Inferior parietal cortex (tissue), 1 donor: ENCODE data around the gene INSC.
"Not testable (repeated sequence)": the region's sequence is repeated elsewhere in the genome, so short reads cannot be mapped to it uniquely, and the experiment has no call there.

Experiments used
- DNase-seq: peaks from one replicate; pipeline ENCODE4 v3.0.0-alpha.2; 2016; ENCODE audit errors: extremely low spot score

INSC gene, protein sequence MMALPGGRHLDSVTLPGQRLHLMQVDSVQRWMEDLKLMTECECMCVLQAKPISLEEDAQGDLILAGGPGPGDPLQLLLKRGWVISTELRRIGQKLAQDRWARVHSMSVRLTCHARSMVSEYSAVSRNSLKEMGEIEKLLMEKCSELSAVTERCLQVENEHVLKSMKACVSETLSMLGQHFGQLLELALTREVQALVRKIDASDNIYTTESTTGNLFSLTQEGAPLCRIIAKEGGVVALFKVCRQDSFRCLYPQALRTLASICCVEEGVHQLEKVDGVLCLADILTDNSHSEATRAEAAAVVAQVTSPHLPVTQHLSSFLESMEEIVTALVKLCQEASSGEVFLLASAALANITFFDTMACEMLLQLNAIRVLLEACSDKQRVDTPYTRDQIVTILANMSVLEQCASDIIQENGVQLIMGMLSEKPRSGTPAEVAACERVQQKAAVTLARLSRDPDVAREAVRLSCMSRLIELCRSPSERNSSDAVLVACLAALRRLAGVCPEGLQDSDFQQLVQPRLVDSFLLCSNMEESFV

DNA sequence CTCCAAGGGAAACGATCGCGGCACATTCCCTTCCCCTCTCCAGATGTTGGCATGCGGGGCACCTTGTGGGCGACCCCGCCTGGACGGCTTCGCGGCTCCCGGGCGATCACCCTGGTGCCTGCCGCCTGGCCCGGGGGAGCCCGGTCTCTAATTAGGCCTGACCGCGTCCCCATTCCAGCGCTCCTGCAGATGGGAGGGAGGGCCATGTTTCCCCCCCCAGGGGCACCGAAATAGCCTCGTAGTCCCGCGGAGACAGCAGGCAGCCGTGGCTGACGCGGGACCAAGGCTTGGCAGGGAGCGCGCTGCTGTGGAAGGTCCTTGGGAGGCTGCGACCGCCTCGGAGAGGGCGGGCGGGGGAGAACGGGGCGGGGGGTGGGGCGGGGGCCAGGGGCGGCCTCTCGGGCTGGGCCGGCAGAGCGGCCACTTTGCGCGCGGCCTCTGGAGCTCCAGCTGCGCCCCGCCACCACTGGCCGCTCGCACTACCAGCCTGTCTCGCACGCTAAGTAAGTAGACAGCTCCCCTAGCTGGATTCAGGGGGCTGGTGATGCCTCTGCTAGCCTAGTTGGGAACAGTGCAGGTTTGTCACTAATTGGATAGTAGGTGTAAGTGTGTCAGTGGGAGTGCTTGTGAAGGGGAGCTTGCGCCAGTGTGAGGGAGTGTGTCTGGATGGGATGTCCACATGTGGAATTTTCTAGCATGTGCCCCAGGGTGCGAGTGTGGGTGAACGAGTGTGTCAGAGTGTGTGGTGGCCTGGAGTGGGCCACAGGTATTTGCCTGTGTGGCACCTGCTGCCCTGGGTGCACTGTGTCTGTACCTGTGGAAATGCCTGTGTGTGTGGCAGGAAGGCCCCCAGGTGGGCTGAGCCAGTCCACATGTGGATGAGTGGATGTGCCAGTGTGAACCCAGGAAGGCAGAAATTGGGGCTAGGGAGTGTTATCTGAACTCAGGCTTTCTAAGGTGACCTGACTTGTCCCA lies at the start of gene INSC:
TSS of gene INSC (plus strand) at position 423 of the 975 bp plus-strand sequence. CDS start 34,252 bp downstream, outside the sequence.
- DNase-seq, result no peak

DNA sequence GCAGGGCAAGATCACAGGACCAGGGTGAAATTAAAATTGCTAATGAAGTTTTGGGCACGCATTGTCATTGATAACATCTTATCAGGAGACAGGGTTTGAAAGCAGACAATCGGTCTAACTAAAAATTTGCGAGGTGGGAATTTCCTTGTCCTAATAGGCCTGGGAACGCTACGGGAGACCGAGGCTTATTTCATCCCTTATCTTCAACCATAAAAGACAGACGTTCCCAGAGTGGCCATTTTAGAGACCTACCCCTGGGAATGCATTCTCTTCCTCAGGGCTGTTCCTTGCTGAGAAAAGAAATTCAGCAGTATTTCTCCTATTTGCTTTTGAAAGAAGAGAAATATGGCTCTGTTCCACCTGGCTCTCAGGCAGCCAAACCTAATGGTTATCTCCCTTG lies 45.0 kb upstream of the INSC start:
- DNase-seq, result not testable (repeated sequence)

DNA sequence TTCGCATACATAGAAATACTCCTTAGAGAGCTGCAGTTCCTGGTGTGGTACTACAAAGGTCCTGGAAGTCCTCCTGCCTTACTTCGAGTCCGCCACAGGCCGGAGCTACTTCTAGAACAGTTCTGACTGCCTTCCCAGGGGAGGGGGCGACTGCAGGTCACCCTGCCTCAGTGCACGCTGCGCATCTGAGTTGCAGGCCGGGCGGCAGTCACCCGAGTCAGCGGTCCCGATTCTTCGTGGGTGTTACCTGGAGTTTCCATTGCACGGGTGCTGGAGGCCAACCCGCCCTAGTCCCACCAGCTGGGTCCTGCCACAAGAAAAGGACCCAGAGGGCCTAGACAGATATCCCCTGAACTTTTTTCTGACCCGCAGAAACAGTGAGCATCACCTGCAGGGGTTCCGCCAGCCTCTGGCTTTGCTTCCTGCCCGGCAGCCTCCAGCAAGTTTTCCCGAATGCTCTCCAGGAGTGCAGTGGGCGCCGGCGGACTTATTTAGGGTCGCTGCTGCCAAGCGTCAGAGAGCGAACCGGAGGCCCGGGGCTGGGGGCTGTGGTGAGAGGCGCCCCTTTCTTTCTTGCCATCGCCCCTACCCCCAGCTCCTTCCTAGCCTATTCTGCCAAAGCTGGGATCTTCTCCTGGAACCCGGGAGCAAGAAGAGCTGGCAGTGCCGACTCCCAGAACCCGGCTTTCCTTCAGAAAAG lies 43.0 kb upstream of the INSC start:
- DNase-seq, result no peak

DNA sequence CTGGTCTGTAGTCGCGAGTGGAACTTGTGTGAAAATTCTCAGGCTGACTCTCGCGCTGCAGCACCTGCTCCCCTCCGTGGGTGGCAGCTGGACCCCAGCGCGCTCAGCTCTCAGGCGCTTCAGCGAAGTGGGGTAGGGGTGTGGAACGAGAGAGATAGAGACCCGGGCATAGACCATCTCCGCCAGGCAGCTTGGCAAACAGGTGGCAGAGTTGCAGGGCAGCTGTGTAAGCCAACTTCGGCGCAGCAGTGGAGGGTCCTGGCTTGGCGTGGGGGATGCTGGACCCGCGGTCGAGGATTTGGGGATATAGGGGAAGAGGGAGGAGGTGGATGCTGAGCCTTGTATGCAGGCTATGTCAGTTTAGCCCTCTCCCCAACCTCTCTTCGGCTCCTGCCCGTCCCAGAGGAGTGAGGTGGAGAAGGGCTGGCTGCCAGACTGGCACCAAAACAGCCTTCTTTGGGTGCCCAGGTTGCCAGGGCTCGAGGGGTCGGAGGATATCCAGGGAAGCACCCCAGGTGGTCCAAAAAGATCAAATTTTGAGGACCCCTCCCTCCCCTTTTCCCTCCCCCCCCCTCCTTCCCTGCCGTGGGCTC lies 42.1 kb upstream of the INSC start:
- no peak for DNase-seq

DNA sequence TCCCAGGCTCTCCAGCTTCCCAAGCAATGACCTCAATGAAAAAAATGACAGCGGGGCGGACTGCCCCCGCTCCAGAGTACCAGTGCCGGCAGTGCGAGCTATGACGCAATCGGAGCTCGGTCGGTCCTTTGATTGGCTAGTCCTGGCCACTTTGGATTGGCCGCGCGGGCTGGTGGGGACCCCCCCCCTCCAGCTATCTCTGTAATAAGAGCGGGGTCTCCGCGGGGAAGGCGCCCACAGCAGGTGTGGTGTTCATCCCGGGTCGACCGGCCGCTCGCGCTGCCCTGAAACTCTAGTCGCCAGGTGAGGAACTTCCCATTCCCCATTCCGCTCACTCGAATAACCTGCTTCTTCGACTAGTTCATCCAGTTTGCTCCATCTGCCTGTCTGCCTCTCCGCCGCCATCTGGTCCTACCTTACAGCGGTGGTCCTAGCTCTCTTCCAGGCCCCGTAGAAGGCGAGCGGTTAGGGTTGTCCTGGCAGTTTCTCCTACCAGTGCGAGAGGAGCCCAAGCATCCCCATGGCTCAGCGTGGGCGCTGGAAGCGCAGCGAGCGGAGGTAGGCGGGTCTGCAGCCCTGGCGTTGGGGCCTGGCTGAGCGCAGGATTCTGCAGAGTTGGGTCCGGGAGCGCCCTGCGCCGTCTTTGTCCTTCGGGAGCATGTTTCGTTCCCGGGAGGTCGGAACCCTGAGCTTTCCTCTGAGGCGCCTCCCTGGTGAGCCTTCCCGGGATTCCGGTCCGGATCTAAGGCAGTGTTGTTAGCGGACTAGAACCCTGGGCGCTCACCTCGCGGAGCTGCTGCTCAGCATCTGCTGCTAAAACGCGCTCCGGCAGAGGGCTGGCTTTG lies 41.1 kb upstream of the INSC start, which contains the start of gene CALCB:
TSS of gene CALCB (plus strand) at position 233 of the 845 bp plus-strand sequence. CDS start 1,126 bp downstream, outside the sequence.
- DNase-seq, result peak; percentile 5

DNA sequence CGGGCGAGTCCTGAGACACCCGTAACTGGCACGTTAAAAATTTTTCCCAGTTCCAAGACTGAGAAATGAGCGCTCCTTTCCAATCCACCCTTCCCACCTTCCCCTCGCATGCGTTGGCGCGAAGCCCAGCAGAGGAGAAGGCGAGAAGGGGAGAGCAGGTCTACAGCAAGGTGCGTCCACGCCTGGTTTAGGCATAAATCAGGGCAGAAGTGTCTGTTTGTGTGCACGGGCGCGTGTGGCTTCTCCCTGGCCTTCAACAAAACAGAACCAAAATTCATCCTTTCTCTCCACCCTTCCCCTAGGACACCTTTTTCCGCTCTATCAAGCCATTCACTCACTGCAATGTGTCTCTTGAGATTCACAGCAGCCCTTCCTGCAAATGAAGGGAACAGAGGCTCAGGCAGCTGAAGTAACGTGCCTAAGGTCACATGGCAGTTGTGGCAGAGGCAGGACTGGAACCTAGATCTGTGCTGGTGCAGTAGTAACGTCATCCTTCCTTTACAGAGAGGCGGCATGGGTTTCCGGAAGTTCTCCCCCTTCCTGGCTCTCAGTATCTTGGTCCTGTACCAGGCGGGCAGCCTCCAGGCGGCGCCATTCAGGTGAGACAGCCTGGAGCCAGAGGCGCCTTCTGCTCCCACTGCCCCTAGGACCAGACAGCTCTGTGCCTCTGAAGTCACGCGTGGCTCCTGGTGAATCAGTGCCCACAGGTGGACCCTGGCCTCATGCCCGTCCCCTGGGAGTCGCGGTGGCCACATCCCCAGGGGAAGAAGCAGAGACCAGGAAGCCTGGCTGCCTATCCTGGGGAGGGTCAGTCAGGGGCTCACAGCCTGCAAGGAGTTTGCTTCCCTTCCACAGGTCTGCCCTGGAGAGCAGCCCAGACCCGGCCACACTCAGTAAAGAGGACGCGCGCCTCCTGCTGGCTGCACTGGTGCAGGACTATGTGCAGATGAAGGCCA lies 40.2 kb upstream of the INSC start:
- peak; percentile 61 for DNase-seq

DNA sequence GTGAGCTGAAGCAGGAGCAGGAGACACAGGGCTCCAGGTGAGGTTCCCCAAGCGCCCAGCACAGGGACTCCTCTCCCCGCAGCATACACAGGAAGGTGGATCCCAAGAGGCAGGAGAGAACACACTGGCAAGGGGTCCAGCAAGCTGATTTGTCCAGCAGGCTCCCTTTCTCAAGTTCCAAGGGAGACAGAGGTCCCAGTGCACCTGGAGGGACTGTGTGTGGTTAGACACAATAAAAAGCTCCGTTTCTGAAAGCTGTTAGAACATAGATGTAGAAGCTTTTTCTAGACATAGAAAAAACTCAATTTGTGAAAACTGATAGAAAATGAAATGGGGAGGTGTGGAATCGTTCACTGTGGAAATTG lies 39.6 kb upstream of the INSC start:
- no peak for DNase-seq

DNA sequence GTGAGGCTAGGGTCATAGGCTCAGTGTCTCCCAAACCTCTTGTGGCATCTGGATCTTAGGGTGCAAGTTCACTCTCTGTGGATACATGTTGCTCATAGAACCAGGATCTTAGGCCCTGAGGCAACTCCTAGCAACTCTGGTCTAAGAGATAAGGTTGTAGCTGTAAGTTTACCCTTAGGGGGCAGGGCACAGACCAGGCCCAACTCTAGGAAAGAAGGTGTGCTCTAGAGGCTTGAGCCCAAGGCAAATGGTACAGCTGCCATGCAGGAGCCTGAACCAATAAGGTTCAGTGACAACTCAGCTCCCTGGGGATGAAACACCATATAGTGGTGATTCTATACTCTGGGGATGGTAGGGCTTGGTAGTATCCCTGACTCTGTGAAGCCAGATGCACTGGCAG lies 23.5 kb upstream of the INSC start:
- DNase-seq, result no peak

DNA sequence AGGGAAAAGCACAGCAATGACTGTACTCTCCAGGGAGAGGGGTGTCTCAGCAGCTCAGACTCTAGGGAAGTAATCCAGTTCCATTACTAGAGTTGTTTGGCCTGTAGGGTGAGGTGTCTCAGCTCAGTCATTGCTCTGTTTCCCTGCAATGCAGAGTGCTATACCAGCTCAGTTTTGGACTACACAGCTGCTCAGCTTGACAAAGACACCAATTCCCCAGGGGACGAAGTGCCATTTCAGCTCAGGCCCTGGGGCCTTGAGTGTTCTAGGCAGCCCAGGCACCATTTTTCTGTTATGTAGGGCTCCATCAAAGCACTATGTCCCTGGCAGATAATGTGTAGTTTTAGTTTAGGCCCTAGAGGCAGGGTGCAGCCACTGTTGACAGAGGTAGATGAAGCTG lies 23.1 kb upstream of the INSC start:
- DNase-seq, result no peak

DNA sequence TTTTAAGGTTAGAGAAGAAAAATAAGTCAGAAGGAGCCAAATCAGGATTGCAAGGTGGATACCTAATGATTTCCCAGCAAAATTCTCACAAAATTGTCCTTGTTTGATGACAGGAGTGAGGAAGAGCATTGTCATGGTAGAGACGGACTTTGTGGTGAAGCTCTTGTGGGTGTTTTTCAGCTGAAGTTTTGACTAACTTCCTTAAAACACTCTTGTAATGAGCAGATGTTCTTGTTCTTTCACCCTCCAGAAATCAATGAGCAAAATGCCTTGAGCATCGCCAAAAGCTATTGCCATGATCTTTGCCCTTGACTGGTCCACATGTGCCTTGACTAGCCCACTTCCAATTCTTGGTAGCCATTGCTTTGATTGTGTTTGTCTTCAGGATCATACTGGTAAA lies 21.3 kb upstream of the INSC start:
- no peak for DNase-seq

DNA sequence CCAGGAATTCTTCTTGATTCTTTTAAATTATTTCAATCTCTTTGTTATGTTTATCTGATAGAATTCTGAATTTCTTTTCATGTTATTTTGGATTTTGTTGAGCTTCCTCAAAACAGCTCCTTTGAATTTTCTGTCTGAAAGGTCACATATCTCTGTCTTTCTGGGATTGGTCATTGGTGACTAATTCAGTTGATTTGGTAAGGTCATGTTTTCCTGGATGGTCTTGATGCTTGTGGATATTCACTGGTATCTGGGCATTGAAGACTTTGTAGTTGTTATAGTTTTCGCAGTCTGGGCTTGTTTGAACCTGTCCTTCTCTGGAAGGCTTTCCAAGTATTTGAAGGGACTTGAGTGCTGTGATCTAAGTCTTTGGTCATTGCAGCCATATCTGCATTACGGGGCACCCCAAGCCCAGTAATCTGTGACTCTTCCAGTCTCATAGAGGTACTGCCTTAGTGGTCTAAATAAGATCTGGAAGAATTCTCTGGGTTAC lies 18.9 kb upstream of the INSC start:
- no peak for DNase-seq

DNA sequence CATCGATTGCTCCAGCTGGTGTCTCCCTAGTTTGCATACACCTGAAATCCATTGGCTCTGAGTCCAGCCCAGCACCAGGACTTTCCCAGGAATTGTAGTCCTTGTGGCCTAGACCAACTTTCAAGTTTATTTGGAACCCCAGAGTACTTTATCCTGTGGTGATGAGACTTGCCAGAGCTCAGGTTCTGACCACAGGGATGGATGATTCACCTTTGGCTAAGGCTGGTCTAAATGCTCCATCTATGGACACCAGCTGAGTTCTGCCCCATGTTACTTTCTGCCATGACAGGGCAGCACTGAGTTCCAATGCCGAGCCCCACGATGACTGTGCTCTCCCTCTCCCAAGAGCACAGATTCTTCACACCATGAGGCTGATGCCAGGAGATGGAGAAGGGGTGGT lies 17.3 kb upstream of the INSC start:
- DNase-seq, result no peak

DNA sequence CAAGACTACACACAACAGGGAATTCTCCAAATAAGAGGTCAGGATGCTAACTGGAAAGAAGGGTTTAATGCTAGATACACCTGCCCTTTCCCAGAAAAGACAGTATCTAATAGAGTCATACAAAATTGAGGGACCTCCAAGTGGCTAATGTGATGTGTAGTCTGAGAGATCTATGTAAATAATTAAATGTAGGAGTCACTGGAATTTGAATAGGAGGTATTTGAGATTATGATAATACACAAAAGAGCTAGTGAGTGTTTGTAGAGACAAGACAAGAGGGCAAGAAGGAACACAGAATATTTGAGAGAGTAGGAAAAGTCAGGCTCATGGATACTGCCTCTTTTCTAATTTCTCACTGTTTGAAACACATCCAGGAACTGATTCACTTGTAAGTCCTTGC lies 15.5 kb upstream of the INSC start:
- DNase-seq, result no peak

DNA sequence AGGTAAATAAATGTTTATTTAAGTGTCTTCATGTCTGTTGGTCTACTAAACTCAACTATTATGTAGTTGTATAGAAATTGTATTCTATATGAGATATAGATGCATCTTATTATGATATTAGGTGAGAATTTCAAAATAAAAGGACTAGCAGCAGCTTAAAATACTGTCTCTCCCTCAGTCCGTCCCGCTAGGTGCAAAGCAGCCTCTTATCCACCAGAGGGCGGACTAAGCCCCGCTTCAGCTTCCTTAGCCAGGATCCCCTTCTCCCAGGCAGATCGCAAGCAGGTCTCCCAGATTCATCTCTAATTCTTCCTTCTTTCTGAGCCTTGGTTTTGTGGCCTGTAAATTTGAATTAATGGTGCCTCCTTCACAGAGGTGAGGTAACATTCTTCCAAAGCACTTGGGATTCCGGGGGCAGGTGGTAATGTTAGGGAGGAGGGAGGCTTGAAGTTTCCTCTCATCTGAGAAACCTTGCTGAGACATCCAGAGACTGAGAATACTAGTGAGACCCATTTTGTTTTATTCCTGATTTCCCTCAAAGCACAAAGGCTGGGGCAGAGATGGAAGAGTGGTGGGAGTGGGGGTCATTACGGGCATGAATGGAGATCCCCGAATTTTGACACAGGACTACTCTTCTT lies 13.5 kb upstream of the INSC start:
- DNase-seq, result peak; percentile 81

DNA sequence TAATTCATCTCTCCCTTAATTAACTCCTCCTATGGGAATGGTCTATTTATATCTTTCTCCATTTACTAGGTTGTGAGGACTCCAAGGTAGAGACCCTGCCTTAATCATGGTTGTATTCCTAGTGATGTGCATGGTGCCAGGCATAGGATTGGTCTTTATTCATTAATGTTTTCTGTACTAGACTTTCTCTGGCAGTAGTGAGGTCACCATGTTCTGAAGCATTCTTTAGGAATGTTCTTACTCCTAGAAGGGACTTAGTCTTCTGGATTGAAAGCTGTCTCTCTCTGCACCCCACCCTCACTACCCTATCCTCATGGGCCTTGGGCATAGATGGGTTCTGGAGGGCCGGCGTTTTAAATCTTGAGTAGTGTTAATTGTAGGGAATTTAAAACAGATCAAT lies 10.6 kb upstream of the INSC start:
- no peak for DNase-seq

DNA sequence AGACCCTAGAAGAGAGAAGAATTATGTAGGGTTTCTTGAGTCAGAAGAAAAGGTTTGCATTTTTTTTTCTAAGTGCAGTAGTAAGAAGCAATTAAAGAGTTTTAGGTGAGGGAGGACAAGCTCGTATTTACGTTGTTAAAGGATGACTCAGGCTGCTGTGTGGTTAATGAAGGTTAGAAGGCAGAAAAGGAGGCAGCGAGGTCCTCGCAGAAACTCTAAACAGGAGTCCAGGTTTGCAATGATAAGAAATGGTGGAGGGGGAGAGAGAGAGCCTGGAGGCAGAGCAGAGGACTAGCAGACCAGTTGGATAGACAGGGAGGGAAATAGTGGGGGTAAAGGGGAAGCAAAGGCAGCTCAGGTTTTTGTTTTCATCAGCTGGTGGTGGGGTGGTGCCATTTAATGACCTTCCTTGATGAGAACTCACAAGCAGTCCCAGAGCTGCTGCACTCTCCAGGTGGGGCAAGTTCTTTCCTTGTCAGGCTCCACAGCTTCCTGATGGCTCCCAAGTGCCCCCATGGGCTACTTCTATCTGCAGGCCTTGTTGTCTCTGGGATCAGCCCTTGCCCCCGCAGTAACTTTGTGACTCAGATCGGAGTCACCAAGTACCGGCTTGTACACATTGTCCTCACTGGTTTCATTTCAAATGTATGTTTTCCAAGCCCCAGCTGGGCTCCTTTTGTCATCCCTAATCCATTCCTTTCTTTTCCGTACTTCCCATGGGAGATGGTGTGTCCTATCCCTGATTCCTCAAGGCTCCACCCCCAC lies 8.3 kb upstream of the INSC start:
- no peak for DNase-seq

DNA sequence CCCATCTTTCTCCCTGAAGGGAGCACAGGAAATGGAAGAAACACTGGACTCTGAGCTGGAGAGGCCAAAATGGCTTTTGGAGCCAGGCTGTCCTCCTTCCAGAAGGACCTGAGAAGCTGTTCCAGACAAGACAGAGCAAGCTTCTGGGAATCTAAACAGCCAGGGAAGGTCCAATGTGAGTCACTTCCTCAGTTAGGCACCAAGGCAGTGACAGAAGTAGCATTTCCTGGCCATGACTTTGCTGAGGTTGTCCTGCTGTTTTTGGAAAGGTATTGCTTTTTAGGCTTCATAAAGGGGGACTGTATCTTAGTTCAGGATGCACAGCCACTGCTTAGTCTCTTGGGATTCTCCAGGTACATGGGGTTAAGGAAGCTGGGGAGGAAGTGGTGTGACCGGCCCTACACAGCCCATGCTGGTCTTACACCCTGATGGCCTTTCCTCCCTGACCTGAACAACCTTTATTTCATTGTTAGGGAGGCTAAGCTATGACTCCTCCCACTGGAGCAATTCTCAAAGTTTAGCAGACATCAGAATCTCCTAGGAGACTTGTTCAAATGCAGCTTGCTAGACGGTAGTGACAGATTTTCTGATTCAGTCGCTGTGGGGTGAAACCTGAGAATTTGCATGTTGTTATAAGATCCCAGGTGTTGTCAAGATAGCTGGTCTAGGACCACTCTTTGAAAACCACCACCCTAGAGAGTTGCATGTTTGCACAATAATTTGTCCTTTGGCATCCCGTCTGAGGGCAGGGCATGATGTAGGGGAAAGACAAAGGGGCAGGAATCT lies 6.8 kb upstream of the INSC start:
- DNase-seq, result no peak
